ENCODE measurements around the gene MYO5B.

GRCh38 chr18:49844903-49845302, 350.0 kb downstream of the MYO5B start:
- TF ChIP-seq CTCF (conservative IDR thresholded peaks at IDR 0.05 in 1 of 2, IDR thresholded peaks at IDR 0.05 in 1 of 2; ENCODE audit: extremely low read depth in 1 of 2, insufficient read depth in 1 of 2, low read depth in 1 of 2, low read length in 2 of 2) (no peak), EZH2 (IDR thresholded peaks at IDR 0.05; ENCODE audit: borderline replicate concordance, low read length) (no peak)

Measured in mammary epithelial cell (primary cell).